OCI-LY3 (cell line): ENCODE results near the gene RNF13.

Experiments used
- H2AFZ ChIP-seq: fragments of 200-600, 300-600 bp; shearing (Covaris generic); 2 replicates; pipeline ENCODE4 v1.6.0; 2014; ENCODE audit warnings: antibody characterized with exemption, low read depth, low read length
- H3K27ac ChIP-seq: fragments of 200-600, 300-600 bp; sonication (generic); 2 replicates; pipeline ENCODE4 v1.5.1; 2014; ENCODE audit warnings: mild to moderate bottlenecking, low read length, moderate library complexity, mixed read lengths
- H3K27me3 ChIP-seq: fragments of 200-600, 300-600 bp; sonication (generic); 2 replicates; pipeline ENCODE4 v1.6.1; 2014; ENCODE audit warnings: low read depth, low read length, mixed read lengths
- H3K36me3 ChIP-seq: fragments of 200-600, 300-600 bp; sonication (generic); replicated peaks from 2 replicates; pipeline ENCODE3; 2014; ENCODE audit warnings: low read depth, low read length, mixed read lengths
- H3K4me1 ChIP-seq: fragments of 300-600, 200-600 bp; sonication (generic); 2 replicates; pipeline ENCODE4 v1.6.1; 2014; ENCODE audit warnings: low read length, mixed read lengths
- H3K4me2 ChIP-seq: fragments of 200-600, 300-600 bp; sonication (generic); 2 replicates; pipeline ENCODE4 v1.6.1; 2014; ENCODE audit warnings: low read length, mixed read lengths
- H3K4me3 ChIP-seq: fragments of 300-600, 200-600 bp; sonication (generic); 2 replicates; pipeline ENCODE4 v1.5.1; 2014; ENCODE audit warnings: antibody characterized with exemption, mild to moderate bottlenecking, low read length, moderate library complexity
- H3K79me2 ChIP-seq: fragments of 300-600, 200-600 bp; shearing (Covaris generic); 2 replicates; pipeline ENCODE4 v1.6.1; 2014; ENCODE audit warnings: mild to moderate bottlenecking, low read length, mixed read lengths
- H3K9ac ChIP-seq: fragments of 300-600, 200-600 bp; shearing (Covaris generic); 2 replicates; pipeline ENCODE4 v1.6.0; 2014; ENCODE audit warnings: mild to moderate bottlenecking, low read length, moderate library complexity
- H3K9me3 ChIP-seq: fragments of 200-600, 300-600 bp; shearing (Covaris generic); 2 replicates; pipeline ENCODE4 v1.6.1; 2014; ENCODE audit warnings: low read length, mixed read lengths; ENCODE audit not compliant: insufficient read depth
- H4K20me1 ChIP-seq: fragments of 200-600, 300-600 bp; sonication (generic); 2 replicates; pipeline ENCODE4 v1.6.1; 2016; ENCODE audit warnings: low read length, mixed read lengths; ENCODE audit not compliant: insufficient read depth
- CTCF ChIP-seq: fragments of 200-600, 300-600 bp; sonication (generic); IDR thresholded peaks from 2 replicates; pipeline ENCODE4 v1.5.1; 2014; ENCODE audit warnings: antibody characterized with exemption, low read length, low read depth
- EZH2phosphoT487 ChIP-seq: fragments of 200-600 bp; shearing (Covaris generic); IDR thresholded peaks from 2 replicates; pipeline ENCODE4 v1.6.1; 2018; ENCODE audit warnings: antibody characterized with exemption, mixed run types, low read depth

Gene RNF13

GRCh38 chr3:149901770-149902169, 88.8 kb downstream of the RNF13 start:
- H3K27me3 ChIP-seq = no peaks in the 10 kb centered on the region
- H3K4me3 ChIP-seq = no peak overlapping the region
- no peaks in the 10 kb centered on the region for H3K79me2 ChIP-seq
- no peaks in the 10 kb centered on the region for H3K4me1 ChIP-seq
- no peak overlapping the region for H3K9ac ChIP-seq
- no peak overlapping the region for H2AFZ ChIP-seq
- TF ChIP-seq CTCF (no peak), EZH2phosphoT487 (no peak)
- H3K4me2 ChIP-seq = no peak overlapping the region
- no peaks in the 10 kb centered on the region for H3K9me3 ChIP-seq
- H4K20me1 ChIP-seq = no peaks in the 10 kb centered on the region
- no peak overlapping the region for H3K27ac ChIP-seq
- H3K36me3 ChIP-seq = peaks cover 3% of the 10 kb centered on the region

- no peak overlapping the region for H3K9ac ChIP-seq
- H3K4me1 ChIP-seq = no peaks in the 10 kb centered on the region
- H3K36me3 ChIP-seq = no peaks in the 10 kb centered on the region
- no peak overlapping the region for H3K4me2 ChIP-seq
- H4K20me1 ChIP-seq = no peaks in the 10 kb centered on the region
- no peaks in the 10 kb centered on the region for H3K79me2 ChIP-seq
- H3K27ac ChIP-seq = no peak overlapping the region
- H2AFZ ChIP-seq = no peak overlapping the region
- no peaks in the 10 kb centered on the region for H3K27me3 ChIP-seq
- TF ChIP-seq EZH2phosphoT487 = no peak
- peak; percentile 13; the same call in 1 of the 2 replicates for TF ChIP-seq CTCF
- H3K9me3 ChIP-seq = no peaks in the 10 kb centered on the region
- H3K4me3 ChIP-seq = no peak overlapping the region
Observed at GRCh38 chr3:149902498-149903139, 89.6 kb downstream of the RNF13 start.

GRCh38 chr3:149906036-149906435, 93.0 kb downstream of the RNF13 start:
- Histone ChIP-seq H3K4me2 (no peak overlapping the region), H3K9ac (no peak overlapping the region), H2AFZ (no peak overlapping the region), H4K20me1 (no peaks in the 10 kb centered on the region), H3K27ac (no peak overlapping the region), H3K36me3 (no peaks in the 10 kb centered on the region), H3K4me3 (no peak overlapping the region), H3K27me3 (no peaks in the 10 kb centered on the region), H3K9me3 (no peaks in the 10 kb centered on the region), H3K79me2 (no peaks in the 10 kb centered on the region), H3K4me1 (no peaks in the 10 kb centered on the region)
- TF ChIP-seq CTCF (no peak), EZH2phosphoT487 (no peak)

DNA sequence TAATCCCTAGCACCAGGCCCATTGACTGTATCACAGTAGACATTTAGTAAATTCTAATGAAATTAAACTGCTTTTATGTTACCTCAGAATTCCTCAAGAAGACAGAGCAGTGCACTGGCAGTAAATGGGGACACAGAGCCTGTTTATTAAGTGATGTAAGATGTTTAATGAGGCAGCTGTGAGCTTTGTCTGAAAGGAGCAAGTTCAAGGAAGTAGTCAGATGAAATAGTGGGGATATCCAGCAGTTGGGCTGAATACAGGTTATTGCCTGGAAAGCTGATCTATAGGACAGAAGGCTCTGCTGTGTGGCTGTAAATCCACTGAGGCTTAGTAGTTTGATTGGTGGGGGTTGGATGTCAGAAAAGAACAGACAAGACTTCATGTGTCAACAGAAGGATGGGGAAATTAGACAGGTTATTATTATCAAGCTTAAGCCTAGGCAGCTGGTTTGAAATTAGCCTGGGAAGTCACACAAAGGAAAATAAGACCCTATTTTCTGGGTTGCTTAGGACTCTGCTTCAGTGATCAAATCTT, 95.5 kb downstream of the RNF13 start:
- Histone ChIP-seq H3K79me2 (no peaks in the 10 kb centered on the region), H3K9ac (no peak overlapping the region), H3K9me3 (no peaks in the 10 kb centered on the region), H3K4me2 (no peak overlapping the region), H3K4me3 (no peak overlapping the region), H2AFZ (no peak overlapping the region), H3K4me1 (no peaks in the 10 kb centered on the region), H4K20me1 (no peaks in the 10 kb centered on the region), H3K27ac (no peak overlapping the region), H3K36me3 (peaks cover 3% of the 10 kb centered on the region), H3K27me3 (no peaks in the 10 kb centered on the region)
- TF ChIP-seq EZH2phosphoT487 = no peak
- TF ChIP-seq CTCF = no peak
